Measurements from ENCODE around the gene LRRC4. TPM values are rescaled to one million over a fixed set of nuclear protein-coding genes. Genes with fewer than 3 reads are reported as not detected.

Gene LRRC4
- total RNA-seq, 1 donor from 2014 or later = 0.70 TPM

DNA sequence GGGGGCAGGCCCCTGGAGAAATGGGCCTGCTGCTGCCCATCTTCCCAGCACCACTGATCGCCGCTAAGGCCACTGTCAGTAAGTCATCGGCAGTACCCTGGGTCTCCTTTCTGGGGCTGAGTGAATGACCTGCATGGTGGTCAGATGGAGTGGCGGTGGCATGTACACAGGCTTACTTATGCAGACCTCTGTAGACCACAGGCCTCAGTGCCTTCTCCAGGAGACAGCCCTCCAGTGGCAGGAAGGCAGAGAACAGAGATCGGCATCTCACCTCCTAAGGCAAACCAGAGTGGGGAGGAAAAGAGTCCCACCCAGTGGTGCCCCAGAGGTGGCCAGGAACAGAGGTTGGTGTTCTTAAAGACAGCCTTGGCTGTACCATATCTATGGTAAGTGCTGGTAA is 22.8 kb upstream of the LRRC4 start:
- Mint-ChIP-seq H3K4me3 (ENCODE audit: unreplicated experiment) (no peak overlapping the region), H3K36me3 (ENCODE audit: unreplicated experiment) (peaks cover 5% of the 10 kb centered on the region), H3K27ac (ENCODE audit: unreplicated experiment) (no peak overlapping the region), H3K9me3 (ENCODE audit: unreplicated experiment) (no peaks in the 10 kb centered on the region), H3K4me1 (ENCODE audit: unreplicated experiment) (peaks cover 40% of the 10 kb centered on the region), H3K27me3 (ENCODE audit: unreplicated experiment) (no peaks in the 10 kb centered on the region)
- no peak for DNase-seq (ENCODE audit: extremely low spot score, unreplicated experiment)
- TF ChIP-seq, protein P1, sequence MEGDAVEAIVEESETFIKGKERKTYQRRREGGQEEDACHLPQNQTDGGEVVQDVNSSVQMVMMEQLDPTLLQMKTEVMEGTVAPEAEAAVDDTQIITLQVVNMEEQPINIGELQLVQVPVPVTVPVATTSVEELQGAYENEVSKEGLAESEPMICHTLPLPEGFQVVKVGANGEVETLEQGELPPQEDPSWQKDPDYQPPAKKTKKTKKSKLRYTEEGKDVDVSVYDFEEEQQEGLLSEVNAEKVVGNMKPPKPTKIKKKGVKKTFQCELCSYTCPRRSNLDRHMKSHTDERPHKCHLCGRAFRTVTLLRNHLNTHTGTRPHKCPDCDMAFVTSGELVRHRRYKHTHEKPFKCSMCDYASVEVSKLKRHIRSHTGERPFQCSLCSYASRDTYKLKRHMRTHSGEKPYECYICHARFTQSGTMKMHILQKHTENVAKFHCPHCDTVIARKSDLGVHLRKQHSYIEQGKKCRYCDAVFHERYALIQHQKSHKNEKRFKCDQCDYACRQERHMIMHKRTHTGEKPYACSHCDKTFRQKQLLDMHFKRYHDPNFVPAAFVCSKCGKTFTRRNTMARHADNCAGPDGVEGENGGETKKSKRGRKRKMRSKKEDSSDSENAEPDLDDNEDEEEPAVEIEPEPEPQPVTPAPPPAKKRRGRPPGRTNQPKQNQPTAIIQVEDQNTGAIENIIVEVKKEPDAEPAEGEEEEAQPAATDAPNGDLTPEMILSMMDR (IDR thresholded peaks at IDR 0.05) = no peak

- Mint-ChIP-seq H3K4me1 (ENCODE audit: unreplicated experiment) (peaks cover 40% of the 10 kb centered on the region), H3K27me3 (ENCODE audit: unreplicated experiment) (no peaks in the 10 kb centered on the region), H3K27ac (ENCODE audit: unreplicated experiment) (no peak overlapping the region), H3K36me3 (ENCODE audit: unreplicated experiment) (peaks cover 2% of the 10 kb centered on the region), H3K4me3 (ENCODE audit: unreplicated experiment) (no peak overlapping the region), H3K9me3 (ENCODE audit: unreplicated experiment) (no peaks in the 10 kb centered on the region)
- TF ChIP-seq, protein P1 (IDR thresholded peaks at IDR 0.05) = no peak
- no peak for DNase-seq (ENCODE audit: extremely low spot score, unreplicated experiment)
Observed at GRCh38 chr7:128053023-128053422, 21.8 kb upstream of the LRRC4 start.

- TF ChIP-seq, protein P1 (IDR thresholded peaks at IDR 0.05) = no peak
- Mint-ChIP-seq H3K27ac (ENCODE audit: unreplicated experiment) (no peak overlapping the region), H3K36me3 (ENCODE audit: unreplicated experiment) (peaks cover 2% of the 10 kb centered on the region), H3K4me3 (ENCODE audit: unreplicated experiment) (no peak overlapping the region), H3K9me3 (ENCODE audit: unreplicated experiment) (no peaks in the 10 kb centered on the region), H3K4me1 (ENCODE audit: unreplicated experiment) (peaks cover 37% of the 10 kb centered on the region), H3K27me3 (ENCODE audit: unreplicated experiment) (no peaks in the 10 kb centered on the region)
- DNase-seq (ENCODE audit: extremely low spot score, unreplicated experiment) = no peak
Observed at GRCh38 chr7:128052404-128052803, 21.2 kb upstream of the LRRC4 start.

GRCh38 chr7:128045766-128046165 is 14.5 kb upstream of the LRRC4 start:
- Mint-ChIP-seq H3K27ac (ENCODE audit: unreplicated experiment) (no peak overlapping the region), H3K36me3 (ENCODE audit: unreplicated experiment) (peaks cover 4% of the 10 kb centered on the region), H3K4me1 (ENCODE audit: unreplicated experiment) (peaks cover 13% of the 10 kb centered on the region), H3K9me3 (ENCODE audit: unreplicated experiment) (no peaks in the 10 kb centered on the region), H3K27me3 (ENCODE audit: unreplicated experiment) (no peaks in the 10 kb centered on the region), H3K4me3 (ENCODE audit: unreplicated experiment) (no peak overlapping the region)
- TF ChIP-seq, protein P1 (IDR thresholded peaks at IDR 0.05) = no peak
- no peak for DNase-seq (ENCODE audit: extremely low spot score, unreplicated experiment)

DNA sequence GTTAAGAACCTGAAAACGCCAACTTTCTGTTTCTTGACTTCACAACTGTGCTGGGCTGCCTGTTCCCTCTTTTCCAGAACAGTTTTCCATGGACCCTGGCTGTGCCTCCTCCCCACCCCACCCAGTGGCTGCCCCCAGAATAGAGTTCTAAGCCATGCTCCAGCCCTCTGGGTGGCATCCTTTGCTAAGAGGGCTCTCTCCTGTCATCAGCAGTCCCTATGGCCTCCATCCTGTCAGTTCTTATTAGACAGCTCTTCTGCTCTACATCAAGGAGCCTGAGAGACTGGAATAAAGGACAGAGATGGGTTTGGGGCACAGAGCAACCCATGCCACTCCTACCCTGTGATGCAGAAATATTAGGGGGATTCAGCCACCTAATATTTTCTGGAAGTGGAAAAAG is 13.9 kb upstream of the LRRC4 start:
- Mint-ChIP-seq H3K36me3 (ENCODE audit: unreplicated experiment) (peaks cover 2% of the 10 kb centered on the region), H3K4me1 (ENCODE audit: unreplicated experiment) (peaks cover 13% of the 10 kb centered on the region), H3K4me3 (ENCODE audit: unreplicated experiment) (no peak overlapping the region), H3K27me3 (ENCODE audit: unreplicated experiment) (no peaks in the 10 kb centered on the region), H3K9me3 (ENCODE audit: unreplicated experiment) (no peaks in the 10 kb centered on the region), H3K27ac (ENCODE audit: unreplicated experiment) (no peak overlapping the region)
- DNase-seq (ENCODE audit: extremely low spot score, unreplicated experiment) = no peak
- TF ChIP-seq, protein P1 (IDR thresholded peaks at IDR 0.05) = no peak
